ENCODE results near the gene LEF1. TPM values are rescaled to one million over a fixed set of nuclear protein-coding genes. Genes with fewer than 3 reads are reported as not detected.

The LEF1 gene
- total RNA-seq, 2 experiments from 2014 or later, result 281 to 309 TPM

DNA sequence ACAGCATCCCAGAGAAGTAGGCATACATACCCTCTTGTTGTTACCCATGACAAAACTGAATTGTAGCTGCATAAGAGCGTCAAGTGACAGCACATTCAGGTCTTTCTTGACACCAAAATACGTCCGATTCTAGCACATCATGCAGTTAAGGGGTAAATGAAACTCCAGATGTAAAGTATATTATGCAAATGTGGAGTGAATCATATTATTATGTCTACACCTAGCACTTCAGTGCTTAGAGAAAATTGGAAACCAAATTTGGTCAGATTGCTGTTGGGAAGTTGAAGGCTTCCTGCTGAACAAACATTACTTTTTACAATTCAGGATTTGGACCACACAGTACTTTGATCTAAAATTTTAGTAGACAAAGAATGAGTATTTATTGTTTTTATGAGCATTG is 24.2 kb upstream of the LEF1 start:
- POLR2A ChIA-PET, result no interaction called here
- no peak overlapping the region for H3K27ac Mint-ChIP-seq
- H3K4me1 Mint-ChIP-seq, result peaks cover 12% of the 10 kb centered on the region
- DNase-seq, result no peak
- no peaks in the 10 kb centered on the region for H3K27me3 Mint-ChIP-seq
- H3K36me3 Mint-ChIP-seq, result no peaks in the 10 kb centered on the region
- no peak overlapping the region for H3K4me3 Mint-ChIP-seq
- H3K9me3 Mint-ChIP-seq, result no peaks in the 10 kb centered on the region
- no peak for ATAC-seq (ENCODE audit: low read depth)

DNA sequence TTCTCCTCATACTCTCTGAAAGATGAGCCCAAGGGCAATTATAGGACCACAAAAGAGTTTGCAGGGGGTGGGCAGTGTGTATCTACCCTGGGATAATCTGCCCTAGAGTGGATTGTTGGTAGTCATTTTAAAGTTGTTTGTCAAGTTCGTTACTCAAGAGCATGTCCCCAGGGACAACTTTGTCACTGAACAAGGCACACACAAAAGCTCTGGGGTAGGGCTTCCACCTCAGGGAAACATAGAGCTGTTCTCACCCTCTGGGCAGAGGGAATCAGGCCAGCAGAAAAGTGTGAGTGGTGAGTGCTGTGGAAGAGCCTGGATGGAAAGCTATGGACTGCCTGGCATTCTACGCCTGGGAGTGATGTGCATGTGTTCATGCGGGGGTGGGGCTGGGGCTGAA is 23.3 kb upstream of the LEF1 start:
- no peak for DNase-seq
- peaks cover 12% of the 10 kb centered on the region for H3K4me1 Mint-ChIP-seq
- no peaks in the 10 kb centered on the region for H3K9me3 Mint-ChIP-seq
- no peak overlapping the region for H3K4me3 Mint-ChIP-seq
- no peak for ATAC-seq (ENCODE audit: low read depth)
- no peaks in the 10 kb centered on the region for H3K27me3 Mint-ChIP-seq
- H3K27ac Mint-ChIP-seq, result no peak overlapping the region
- POLR2A ChIA-PET, result no interaction called here
- no peaks in the 10 kb centered on the region for H3K36me3 Mint-ChIP-seq

DNA sequence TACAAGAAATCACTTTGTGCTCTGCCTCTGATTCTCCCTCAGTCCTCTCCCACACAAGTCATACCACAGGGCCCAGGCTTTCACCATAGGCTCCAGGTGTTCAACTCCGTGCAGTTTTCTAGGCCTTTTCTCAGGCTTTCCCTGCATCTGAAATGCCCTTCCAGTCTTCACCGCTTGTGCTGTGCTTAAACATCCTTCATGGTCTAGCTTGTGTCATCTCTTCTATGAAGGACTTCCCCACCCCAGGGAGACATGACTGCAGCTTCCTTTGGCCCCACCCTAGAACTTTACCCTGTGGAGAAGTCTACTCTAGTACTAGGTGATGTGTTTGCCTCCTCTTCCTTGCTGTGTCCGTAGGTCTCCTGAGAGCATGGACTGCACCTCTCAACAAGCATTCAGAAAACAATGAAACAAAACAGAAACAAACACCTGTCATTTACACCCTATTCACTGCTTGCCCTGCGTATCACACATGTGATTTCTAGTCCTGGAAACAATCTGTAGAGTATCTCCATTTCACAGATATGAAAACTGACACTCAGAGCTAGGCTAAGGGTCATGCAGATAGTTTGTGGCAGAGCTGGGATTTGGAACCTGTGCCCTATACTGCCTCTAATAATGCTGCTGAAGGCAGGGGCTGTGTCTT is 22.7 kb upstream of the LEF1 start:
- peak; percentile 64 for ATAC-seq (ENCODE audit: low read depth)
- POLR2A ChIA-PET, result no interaction called here
- Mint-ChIP-seq H3K27me3 (no peaks in the 10 kb centered on the region), H3K4me1 (peaks cover 12% of the 10 kb centered on the region), H3K36me3 (no peaks in the 10 kb centered on the region), H3K9me3 (no peaks in the 10 kb centered on the region), H3K27ac (no peak overlapping the region), H3K4me3 (no peak overlapping the region)
- DNase-seq, result no peak

DNA sequence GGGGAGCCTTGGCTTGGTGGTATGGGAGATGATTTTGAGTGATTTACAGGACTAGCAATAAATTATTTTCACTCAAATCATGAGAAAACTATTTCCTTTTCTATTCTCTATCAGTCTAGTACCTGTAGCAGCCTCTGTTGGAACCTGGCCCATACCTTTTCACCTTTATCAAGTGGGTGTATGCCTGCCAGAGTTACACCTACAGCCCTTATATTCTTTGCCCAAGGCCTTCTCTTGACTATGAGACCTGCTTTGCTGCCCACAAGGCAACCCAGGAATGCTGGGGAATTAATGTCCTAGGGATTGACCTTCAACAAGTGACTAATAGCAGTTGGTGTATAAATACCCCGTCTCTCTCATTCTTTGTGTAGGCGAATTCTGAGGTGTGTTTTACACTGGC is 20.0 kb upstream of the LEF1 start:
- Mint-ChIP-seq H3K4me3 (no peak overlapping the region), H3K9me3 (no peaks in the 10 kb centered on the region), H3K4me1 (peaks cover 9% of the 10 kb centered on the region)

DNA sequence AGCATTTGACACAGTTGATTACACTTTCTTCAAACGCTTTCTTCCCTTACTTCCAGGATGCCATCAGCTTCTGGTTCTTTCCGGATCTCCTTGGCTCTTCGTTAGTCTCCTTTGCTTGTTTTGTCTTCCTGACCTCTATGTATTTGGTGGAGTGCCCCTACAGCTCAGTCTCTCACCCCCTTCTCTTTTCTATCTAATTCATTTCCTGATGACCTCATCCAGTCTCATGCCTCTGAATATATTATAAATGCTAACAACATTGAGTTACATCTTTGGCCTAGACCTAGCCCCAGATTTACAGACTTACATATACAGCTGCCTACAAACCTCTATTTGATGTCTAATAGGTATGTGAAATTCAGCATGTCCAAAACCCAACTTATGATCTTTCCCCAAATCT is 16.5 kb upstream of the LEF1 start:
- POLR2A ChIA-PET, result no interaction called here
- ATAC-seq (ENCODE audit: low read depth) (no peak), DNase-seq (no peak)
- Mint-ChIP-seq H3K27me3 (peaks cover under 1% of the 10 kb centered on the region), H3K9me3 (no peaks in the 10 kb centered on the region), H3K27ac (no peak overlapping the region), H3K4me3 (no peak overlapping the region), H3K4me1 (peaks cover 7% of the 10 kb centered on the region), H3K36me3 (no peaks in the 10 kb centered on the region)

More for the DNA sequence above, 20.0 kb upstream of the LEF1 start:
- DNase-seq, result no peak
- no peaks in the 10 kb centered on the region for H3K36me3 Mint-ChIP-seq
- H3K27me3 Mint-ChIP-seq, result no peaks in the 10 kb centered on the region
- H3K27ac Mint-ChIP-seq, result no peak overlapping the region
- POLR2A ChIA-PET, result no interaction called here
- no peak for ATAC-seq (ENCODE audit: low read depth)

DNA sequence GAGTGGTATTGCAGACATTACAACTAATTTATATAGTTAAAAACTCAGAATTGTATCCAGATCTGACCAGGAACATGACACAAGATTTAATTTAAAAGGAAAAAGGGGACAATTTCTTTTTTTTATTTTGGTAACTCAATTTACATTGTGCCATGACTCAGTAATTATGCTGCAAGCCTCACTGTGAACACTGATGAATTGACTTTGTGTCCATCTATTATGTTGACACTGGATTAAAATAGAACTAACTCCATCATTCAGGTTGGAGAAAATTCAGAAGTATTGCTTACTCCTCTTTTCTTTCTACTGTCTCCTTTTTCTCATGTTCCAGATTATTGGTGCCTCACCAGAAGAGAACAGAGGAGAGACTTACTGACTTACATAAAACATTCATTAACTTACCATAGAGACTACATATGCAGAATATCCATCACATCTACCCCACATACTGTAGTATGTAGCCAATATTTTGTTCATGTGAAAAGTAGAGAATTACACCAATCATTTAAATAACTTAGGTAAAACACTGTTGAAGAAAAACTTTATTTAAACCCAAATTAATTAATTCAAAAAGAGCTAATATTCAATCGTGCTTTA is 15.8 kb upstream of the LEF1 start:
- Mint-ChIP-seq H3K27ac (no peak overlapping the region), H3K4me1 (peaks cover 10% of the 10 kb centered on the region), H3K36me3 (no peaks in the 10 kb centered on the region), H3K4me3 (no peak overlapping the region), H3K27me3 (peaks cover 4% of the 10 kb centered on the region), H3K9me3 (no peaks in the 10 kb centered on the region)
- ATAC-seq (ENCODE audit: low read depth), result no peak
- DNase-seq, result no peak
- POLR2A ChIA-PET, result no interaction called here

DNA sequence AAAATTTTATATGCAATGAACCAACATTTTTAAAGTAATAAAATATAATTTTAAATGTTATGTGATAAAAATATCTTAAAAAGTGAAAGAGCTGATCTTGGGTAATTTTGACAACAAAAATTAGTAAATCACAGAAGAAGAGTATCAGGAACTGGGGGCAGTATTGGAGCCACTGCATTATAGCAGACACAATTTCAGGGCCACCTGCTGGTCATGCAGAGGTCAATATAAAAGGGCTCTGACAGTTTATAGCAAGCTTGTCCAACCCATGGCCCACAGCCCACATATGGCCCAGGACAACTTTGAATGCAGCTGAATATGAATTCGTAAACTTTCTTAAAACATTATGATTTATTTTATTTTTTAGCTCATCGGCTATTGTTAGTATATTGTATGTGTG is 13.0 kb upstream of the LEF1 start:
- Mint-ChIP-seq H3K27me3 (peaks cover 4% of the 10 kb centered on the region), H3K4me3 (no peak overlapping the region), H3K36me3 (peaks cover 10% of the 10 kb centered on the region), H3K27ac (no peak overlapping the region), H3K4me1 (peaks cover 8% of the 10 kb centered on the region), H3K9me3 (no peaks in the 10 kb centered on the region)
- DNase-seq, result no peak
- POLR2A ChIA-PET, result interaction anchor here (0.5 kb wide), 1 partner anchor 24 kb away, joined by 3 read pairs; no protein-coding TSS in a partner anchor
- no peak for ATAC-seq (ENCODE audit: low read depth)

DNA sequence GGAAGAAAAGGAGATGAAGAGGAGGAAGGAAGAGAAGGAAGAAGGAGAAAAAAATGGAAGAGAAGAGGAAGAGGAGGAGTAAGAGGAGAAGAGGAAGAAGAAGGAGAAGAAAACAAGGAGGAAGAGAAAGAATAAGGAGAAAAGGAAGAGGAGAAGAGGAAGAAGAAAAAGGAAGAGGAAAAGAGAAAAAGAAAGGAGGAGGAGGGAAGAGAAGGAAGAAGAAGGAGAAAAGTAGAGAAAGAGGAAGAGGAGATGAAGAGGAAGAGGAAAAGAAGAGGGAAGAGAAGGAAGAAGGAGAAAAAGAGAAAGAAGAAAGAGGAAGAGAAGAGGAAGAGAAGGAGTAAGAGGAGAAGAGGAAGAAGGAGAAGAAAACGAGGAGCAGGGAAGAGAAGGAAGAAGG is 11.8 kb upstream of the LEF1 start:
- POLR2A ChIA-PET, result no interaction called here
- H3K27me3 Mint-ChIP-seq, result peaks cover 4% of the 10 kb centered on the region
- peak overlapping the region; percentile 53 for H3K27ac Mint-ChIP-seq
- H3K36me3 Mint-ChIP-seq, result peaks cover 19% of the 10 kb centered on the region
- no peak overlapping the region for H3K4me3 Mint-ChIP-seq
- DNase-seq, result no peak
- no peak for ATAC-seq (ENCODE audit: low read depth)
- H3K9me3 Mint-ChIP-seq, result no peaks in the 10 kb centered on the region
- peaks cover 13% of the 10 kb centered on the region for H3K4me1 Mint-ChIP-seq

DNA sequence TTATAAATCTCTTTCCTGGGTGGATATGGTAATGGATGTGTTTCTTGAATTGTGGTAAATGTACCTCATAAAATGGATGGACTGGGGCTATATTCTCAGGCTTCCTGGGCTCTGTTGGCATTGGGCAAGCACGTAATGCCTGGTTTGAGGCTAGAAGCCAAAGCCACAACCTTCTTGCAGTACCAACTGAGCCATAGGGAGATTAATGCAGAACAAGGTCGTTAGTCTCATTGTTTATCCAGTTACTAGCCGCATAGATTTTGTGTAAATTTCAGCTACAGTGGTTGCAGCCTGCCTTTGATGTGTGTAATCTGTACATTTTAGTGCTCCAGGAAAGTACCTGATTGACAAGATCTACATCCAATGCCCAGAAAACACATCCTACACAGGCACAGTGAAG is 7.2 kb upstream of the LEF1 start:
- H3K4me1 Mint-ChIP-seq, result peaks cover 31% of the 10 kb centered on the region
- peaks cover 21% of the 10 kb centered on the region for H3K36me3 Mint-ChIP-seq
- DNase-seq (no peak), ATAC-seq (ENCODE audit: low read depth) (no peak)
- H3K9me3 Mint-ChIP-seq, result no peaks in the 10 kb centered on the region
- H3K27me3 Mint-ChIP-seq, result peaks cover 4% of the 10 kb centered on the region
- no peak overlapping the region for H3K4me3 Mint-ChIP-seq
- POLR2A ChIA-PET, result no interaction called here
- H3K27ac Mint-ChIP-seq, result no peak overlapping the region

DNA sequence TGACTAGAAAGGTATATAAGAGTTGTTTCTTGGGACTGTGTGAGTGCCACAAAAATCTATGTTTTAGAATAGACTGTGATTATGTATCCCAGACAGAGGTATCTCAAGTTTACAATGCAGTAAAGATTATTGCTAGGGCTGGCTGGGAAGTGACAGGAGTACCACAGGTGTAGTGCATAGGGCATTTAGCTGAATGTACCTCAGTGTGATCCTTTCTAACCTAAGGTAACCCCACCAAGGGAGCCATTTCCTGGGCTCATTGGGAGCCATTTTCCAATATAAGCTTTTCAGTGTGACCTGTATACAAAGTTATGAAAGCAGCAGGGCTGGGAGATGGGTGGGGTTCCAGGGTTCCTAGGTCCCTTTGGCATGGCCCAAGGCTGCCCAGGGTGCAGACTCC is 6.1 kb upstream of the LEF1 start:
- no peak overlapping the region for H3K27ac Mint-ChIP-seq
- peak overlapping the region; percentile 99 for H3K4me3 Mint-ChIP-seq

DNA sequence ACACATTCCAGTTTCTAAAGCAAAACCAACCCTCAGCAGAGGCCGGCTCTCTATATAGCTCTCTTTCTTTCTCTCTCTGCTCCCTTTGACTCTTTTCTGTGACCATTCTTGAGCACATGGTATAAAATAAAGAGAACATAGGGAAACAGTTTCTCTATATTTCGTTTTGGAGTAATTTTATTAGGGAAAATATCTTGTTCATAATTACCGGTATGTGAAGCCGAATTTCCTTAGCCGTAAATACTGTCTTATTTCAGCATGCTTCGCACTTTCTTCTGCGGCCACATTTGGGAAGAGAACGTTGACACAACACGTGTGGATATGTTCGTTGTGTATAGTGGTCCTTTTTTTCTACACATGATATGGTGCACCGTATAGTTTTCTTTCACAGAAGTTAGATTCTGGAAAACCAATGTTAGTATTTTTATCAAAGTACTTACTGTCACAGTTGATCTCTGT is 4.9 kb upstream of the LEF1 start:
- Mint-ChIP-seq H3K36me3 (peaks cover 21% of the 10 kb centered on the region), H3K9me3 (no peaks in the 10 kb centered on the region), H3K27me3 (peaks cover 5% of the 10 kb centered on the region), H3K27ac (peak overlapping the region; percentile 89), H3K4me1 (peaks cover 44% of the 10 kb centered on the region), H3K4me3 (peak overlapping the region; percentile 99)
- ATAC-seq (ENCODE audit: low read depth) (no peak), DNase-seq (no peak)
- POLR2A ChIA-PET, result interaction anchor here (0.8 to 2.3 kb wide), 11 partner anchors 10 to 169 kb away, joined by 3 to 13 read pairs (median 4); no protein-coding TSS in a partner anchor

More for the DNA sequence above, 6.1 kb upstream of the LEF1 start:
- Mint-ChIP-seq H3K9me3 (no peaks in the 10 kb centered on the region), H3K27me3 (no peaks in the 10 kb centered on the region), H3K36me3 (peaks cover 21% of the 10 kb centered on the region), H3K4me1 (peaks cover 37% of the 10 kb centered on the region)
- POLR2A ChIA-PET, result no interaction called here
- ATAC-seq (ENCODE audit: low read depth) (no peak), DNase-seq (no peak)

DNA sequence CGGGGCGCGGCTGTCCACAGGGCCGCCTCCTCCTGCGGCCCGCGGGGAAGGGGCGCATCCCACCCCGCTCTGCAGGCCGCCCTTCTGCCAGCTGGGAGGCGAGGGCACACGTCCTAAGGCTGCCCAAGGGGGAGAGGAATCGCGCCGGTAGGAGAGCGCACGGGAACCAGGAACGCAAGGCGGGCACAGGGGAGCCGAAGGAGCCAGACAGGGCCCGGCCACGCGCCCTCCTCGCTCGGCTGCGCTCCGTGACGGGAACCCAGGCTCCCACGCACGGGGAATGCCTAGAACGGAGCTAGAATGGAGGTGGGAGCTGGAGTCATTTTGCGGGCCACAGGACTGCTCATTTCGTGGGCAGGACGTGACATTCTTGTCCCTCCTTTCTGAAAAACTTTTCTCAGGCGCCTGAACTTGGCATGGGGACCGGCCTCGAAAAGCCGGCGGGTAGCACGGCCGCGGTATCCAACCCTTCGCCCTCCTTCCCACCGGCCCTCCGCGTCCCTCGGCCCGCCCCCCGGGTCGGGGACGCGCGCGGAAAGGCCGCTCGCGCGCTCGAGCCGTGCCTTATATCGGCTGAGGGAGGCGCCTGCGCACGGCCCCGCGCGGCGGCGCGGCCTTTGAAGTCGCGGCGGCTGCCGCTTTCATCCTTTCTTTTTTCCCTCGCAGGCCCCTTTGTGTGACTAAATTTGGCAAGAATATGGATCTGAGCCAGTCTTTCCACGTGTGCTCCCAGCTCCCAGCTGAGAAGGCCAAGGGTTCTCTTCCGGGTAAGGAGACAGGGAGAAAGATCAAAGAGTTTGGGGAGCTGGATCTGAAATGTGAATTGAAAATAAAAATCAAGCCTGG is 4.2 kb upstream of the LEF1 start:
- H3K4me1 Mint-ChIP-seq, result peaks cover 44% of the 10 kb centered on the region
- H3K36me3 Mint-ChIP-seq, result peaks cover 21% of the 10 kb centered on the region
- DNase-seq (peak; percentile 86), ATAC-seq (ENCODE audit: low read depth) (peak; percentile 46)
- peak overlapping the region; percentile 89 for H3K27ac Mint-ChIP-seq
- peak overlapping the region; percentile 99 for H3K4me3 Mint-ChIP-seq
- POLR2A ChIA-PET, result interaction anchor here (0.8 to 2.3 kb wide), 19 partner anchors 10 to 1260 kb away, joined by 3 to 13 read pairs (median 4); partner anchors contain the start of gene SEC24B
- H3K9me3 Mint-ChIP-seq, result no peaks in the 10 kb centered on the region
- peaks cover 5% of the 10 kb centered on the region for H3K27me3 Mint-ChIP-seq

DNA sequence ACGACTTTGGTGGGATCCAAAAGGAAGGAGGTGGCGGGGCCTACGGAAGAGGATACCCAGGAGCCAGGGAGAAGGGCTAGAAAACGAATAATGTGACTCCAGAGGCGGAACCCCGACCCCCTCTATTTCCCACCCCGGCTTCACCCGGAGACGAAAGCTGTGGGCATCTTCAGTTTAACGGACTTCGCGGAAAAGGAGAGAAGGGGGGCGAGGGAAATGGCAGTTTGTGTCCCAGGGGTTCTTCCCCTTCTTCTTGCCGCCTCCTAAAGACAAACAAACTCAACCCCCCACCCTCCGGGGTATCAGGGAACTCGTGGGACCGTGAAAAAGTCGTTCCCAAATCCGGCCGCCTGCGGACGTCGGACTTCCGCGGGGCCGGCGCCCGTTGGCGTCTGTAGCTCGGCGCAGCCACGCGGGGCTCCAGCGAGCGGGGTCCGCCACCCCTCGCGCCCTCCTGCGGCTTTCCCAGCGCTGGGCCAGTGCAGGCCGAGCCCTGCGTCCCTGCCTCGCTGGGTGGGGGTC is 3.6 kb upstream of the LEF1 start:
- POLR2A ChIA-PET, result interaction anchor here (0.8 to 2.3 kb wide), 19 partner anchors 9 to 1261 kb away, joined by 3 to 13 read pairs (median 4); partner anchors contain the start of gene SEC24B
- H3K27me3 Mint-ChIP-seq, result peaks cover 5% of the 10 kb centered on the region
- H3K36me3 Mint-ChIP-seq, result peaks cover 15% of the 10 kb centered on the region
- H3K4me3 Mint-ChIP-seq, result peak overlapping the region; percentile 99
- no peaks in the 10 kb centered on the region for H3K9me3 Mint-ChIP-seq
- peak overlapping the region; percentile 87 for H3K27ac Mint-ChIP-seq
- peak; percentile 12 for ATAC-seq (ENCODE audit: low read depth)
- H3K4me1 Mint-ChIP-seq, result peaks cover 44% of the 10 kb centered on the region
- peak; percentile 76 for DNase-seq
